RWPE1 (cell line): Measurements from ENCODE around the gene RNF227.
A peak's percentile ranks its signal among the peaks of the same experiment; 100 is the strongest.

ENCODE experiments used
- CTCF ChIA-PET: fragments of 350-600 bp; sonication (Branson Sonifier 250); formaldehyde crosslinking; extraction: SDS; loops from one replicate; lab custom pipeline; 2021; lab: Yijun Ruan, JAX
- POLR2A ChIA-PET: fragments of 400-600 bp; formaldehyde crosslinking; extraction: SDS; loops from one replicate; lab custom pipeline; 2020; ENCODE audit warnings: antibody characterized with exemption; ENCODE audit not compliant: low non-redundant PET; lab: Yijun Ruan, JAX
- DNase-seq: peaks from one replicate; pipeline ENCODE4 v3.0.0; 2012; ENCODE audit warnings: low spot score
- H3K27ac ChIP-seq: fragments of 450-650 bp; 2 replicates; pipeline ENCODE4 v1.5.1; 2017
- CTCF ChIP-seq: fragments of 450-650 bp; conservative IDR thresholded peaks from 2 replicates; pipeline ENCODE4 v1.5.1; 2017; ENCODE audit warnings: low read depth, mild to moderate bottlenecking

Gene RNF227

DNA sequence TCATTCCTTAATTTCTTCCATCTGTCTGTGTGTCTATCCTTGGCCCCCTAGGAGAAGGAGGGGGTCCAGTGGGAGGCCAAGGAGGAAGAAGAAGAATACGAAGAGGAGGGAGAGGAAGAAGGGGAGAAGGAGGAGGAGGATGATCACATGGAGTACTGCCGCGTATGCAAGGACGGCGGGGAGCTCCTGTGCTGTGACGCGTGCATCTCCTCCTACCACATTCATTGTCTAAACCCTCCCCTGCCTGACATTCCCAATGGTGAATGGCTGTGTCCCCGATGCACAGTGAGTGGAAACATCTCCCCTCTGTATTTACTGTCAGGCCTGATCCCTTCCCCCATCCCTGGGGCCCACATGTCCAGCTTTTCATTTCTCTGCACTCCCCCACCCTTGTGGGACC is 21.2 kb downstream of the RNF227 start:
- H3K27ac ChIP-seq: no peak overlapping the region
- POLR2A ChIA-PET: no interaction called here
- CTCF ChIA-PET: interaction anchor here (0.6 kb wide), 1 partner anchor 32 kb away, joined by 3 read pairs; no protein-coding TSS in a partner anchor
- no peak for TF ChIP-seq CTCF
- no peak for DNase-seq

DNA sequence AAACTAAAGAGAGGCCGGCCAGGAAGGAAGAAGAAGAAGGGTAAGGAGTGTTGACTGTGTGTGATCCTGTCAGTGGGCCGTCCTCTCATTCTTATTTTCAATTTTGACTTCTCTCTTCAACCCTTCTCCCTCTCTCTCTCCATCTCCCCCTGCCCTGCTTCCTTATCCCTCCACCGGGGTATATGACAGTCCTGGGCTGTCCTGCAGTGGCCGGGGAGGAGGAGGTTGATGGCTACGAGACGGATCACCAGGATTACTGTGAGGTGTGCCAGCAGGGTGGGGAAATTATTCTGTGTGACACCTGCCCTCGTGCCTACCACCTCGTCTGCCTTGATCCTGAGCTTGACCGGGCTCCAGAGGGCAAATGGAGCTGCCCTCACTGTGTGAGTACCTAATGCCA is 21.9 kb downstream of the RNF227 start:
- TF ChIP-seq CTCF: no peak
- POLR2A ChIA-PET: no interaction called here
- CTCF ChIA-PET: no interaction called here
- H3K27ac ChIP-seq: no peak overlapping the region
- no peak for DNase-seq

GRCh38 chr17:7893187-7893880 is 22.8 kb downstream of the RNF227 start:
- DNase-seq: no peak
- no peak for TF ChIP-seq CTCF
- H3K27ac ChIP-seq: no peak overlapping the region
- POLR2A ChIA-PET: no interaction called here
- CTCF ChIA-PET: interaction anchor here (0.6 kb wide), 1 partner anchor 96 kb away, joined by 3 read pairs; no protein-coding TSS in a partner anchor

DNA sequence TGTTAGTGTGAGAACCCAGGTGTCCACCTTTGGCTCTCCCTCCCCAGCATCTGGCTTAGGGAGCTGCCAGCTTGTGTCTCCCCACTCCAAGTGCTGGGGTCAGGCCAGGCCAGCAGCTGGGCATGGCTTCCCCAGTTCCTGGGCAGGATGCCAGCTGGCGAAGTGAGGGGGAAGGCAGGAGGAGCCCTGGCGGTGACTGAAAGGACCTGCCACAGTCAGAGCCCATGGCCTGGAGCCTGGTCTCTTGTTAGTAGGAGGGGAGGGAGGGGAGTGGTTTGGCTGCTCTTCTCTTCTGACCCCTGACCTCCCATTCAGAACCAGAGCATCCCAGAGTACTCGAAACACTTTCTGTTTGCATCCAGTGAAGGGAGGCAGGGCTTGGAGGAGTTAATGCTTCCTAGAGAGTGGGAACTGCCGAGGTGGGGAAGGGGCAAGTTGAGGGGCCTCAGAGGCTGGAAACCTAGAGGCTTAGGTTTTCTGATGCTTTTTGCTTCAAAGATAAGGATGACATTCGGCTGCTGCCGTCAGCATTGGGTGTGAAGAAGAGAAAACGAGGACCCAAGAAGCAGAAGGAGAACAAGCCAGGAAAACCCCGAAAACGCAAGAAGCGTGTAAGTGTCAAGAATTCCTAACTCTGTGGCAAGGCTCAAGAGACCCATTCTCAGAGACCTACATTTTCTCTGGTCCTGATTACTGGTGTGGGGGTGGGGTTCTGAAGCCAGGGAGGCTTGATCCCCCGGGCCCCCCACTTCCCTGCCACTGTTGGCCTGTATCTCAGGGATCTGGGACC is 26.7 kb downstream of the RNF227 start:
- ChIA-PET CTCF (interaction anchor here (0.6 to 1.2 kb wide), 5 partner anchors 22 to 159 kb away, joined by 3 to 4 read pairs (median 3); no protein-coding TSS in a partner anchor), POLR2A (no interaction called here)
- peak overlapping the region; percentile 98 for H3K27ac ChIP-seq
- peak; percentile 82 for DNase-seq
- TF ChIP-seq CTCF: peak; percentile 30; the same call in 1 of the 2 replicates

- peak within 1 kb of the TSS; percentile 98 for H3K27ac ChIP-seq
- DNase-seq: no peak
- POLR2A ChIA-PET: interaction anchor here (0.7 kb wide), 1 partner anchor 55 kb away, joined by 3 read pairs; no protein-coding TSS in a partner anchor
- CTCF ChIA-PET: interaction anchor here (0.6 to 1.2 kb wide), 4 partner anchors 22 to 158 kb away, joined by 3 to 4 read pairs (median 4); no protein-coding TSS in a partner anchor
- no peak for TF ChIP-seq CTCF
These were observed 27.7 kb downstream of the RNF227 start, which contains the start of gene CHD3 for GRCh38 chr17:7888184-7888920. TSS of gene CHD3 (plus strand) at chr17:7888789. CDS start at chr17:7889001, 212 bp downstream.
